ENCODE data around the gene CD247.

- no peak for TF ChIP-seq POLR2AphosphoS5 (IDR thresholded peaks at IDR 0.05; ENCODE audit: low read depth, low read length)
- TF ChIP-seq TAF1 (IDR thresholded peaks at IDR 0.05; ENCODE audit: low read depth, low read length) = no peak
- TF ChIP-seq POLR2A (IDR thresholded peaks at IDR 0.05; ENCODE audit: low read depth, low read length) = no peak
- TF ChIP-seq SPI1 (IDR thresholded peaks at IDR 0.05; ENCODE audit: low read depth, low read length) = no peak
- no peak for TF ChIP-seq PAX5 (IDR thresholded peaks at IDR 0.05; ENCODE audit: insufficient read depth, low read length, severe bottlenecking)
- no peak for TF ChIP-seq POU2F2 (IDR thresholded peaks at IDR 0.05; ENCODE audit: low read depth, low read length)
Measured at GRCh38 chr1:167462341-167462740, 56.0 kb downstream of the CD247 start.

Data from GM12891 (cell line).